Gastrocnemius medialis (tissue), 4 donors: ENCODE data around the gene BICDL1. TPM values are rescaled to one million over a fixed set of nuclear protein-coding genes. Genes with fewer than 3 reads are reported as not detected.

Experiments used
- ATAC-seq, 2 donors: fragments of 150-250 bp; one replicate each; pipeline ENCODE4 v1.9.1; 2016
- DNase-seq, 2 donors: peaks; one replicate each; pipeline ENCODE4 v3.0.0-alpha.2; 2019
- H3K27ac ChIP-seq, 4 donors: fragments of 200-600 bp; sonication (generic); 1 replicate in 1 of 4; 2 replicates in 3 of 4; pipeline ENCODE4 v1.5.1; 2016 to 2018; ENCODE audit warnings: mild to moderate bottlenecking in 2 of 4, moderate library complexity in 1 of 4
- H3K27me3 ChIP-seq, 3 donors: fragments of 200-600 bp; sonication (generic) in 2 of 3; 1 replicate in 1 of 3; 2 replicates in 2 of 3; pipeline versions ENCODE4 v1.5.1 to v1.6.0; 2016 to 2019; ENCODE audit warnings: mild to moderate bottlenecking in 1 of 3, moderate library complexity in 1 of 3
- H3K36me3 ChIP-seq, 2 donors: fragments of 200-600 bp; sonication (generic) in 1 of 2; one replicate each; pipeline ENCODE4 v1.5.1; 2017 to 2018
- H3K4me1 ChIP-seq, 2 donors: fragments of 200-600 bp; sonication (generic) in 1 of 2; one replicate each; pipeline ENCODE4 v1.5.1; 2016 to 2017; ENCODE audit warnings: mild to moderate bottlenecking in 2 of 2
- H3K4me3 ChIP-seq, 4 donors: fragments of 200-600 bp; sonication (generic) in 3 of 4; 1 replicate in 1 of 4; 2 replicates in 3 of 4; pipeline ENCODE4 v1.5.1; 2016 to 2019; ENCODE audit warnings: mild to moderate bottlenecking in 2 of 4
- H3K9me3 ChIP-seq, 3 donors: fragments of 200-600 bp; sonication (generic) in 2 of 3; 1 replicate in 1 of 3; 2 replicates in 2 of 3; pipeline ENCODE4 v1.5.1; 2016 to 2019
- CTCF ChIP-seq, 5 experiments: fragments of 450-650 bp in 3 of 5; fragments of 200-600 bp in 2 of 5; sonication (generic) in 2 of 5; IDR thresholded peaks in 4 of 5; conservative IDR thresholded peaks in 1 of 5; 1 replicate in 4 of 5; 2 replicates in 1 of 5; pipeline ENCODE4 v1.5.1; 2016 to 2019; ENCODE audit warnings: antibody characterized with exemption in 5 of 5, mild to moderate bottlenecking in 3 of 5, moderate library complexity in 3 of 5
- POLR2A ChIP-seq, 2 donors: fragments of 450-650 bp; IDR thresholded peaks; one replicate each; pipeline ENCODE4 v1.6.1; 2017; ENCODE audit warnings: antibody characterized with exemption in 2 of 2, mild to moderate bottlenecking in 2 of 2, moderate library complexity in 2 of 2
- in situ Hi-C, 4 donors: fragments of 200-750 bp; cut with MboI; loops; one replicate each; pipeline versions ENCODE4 v1.15.0 to v1.8.0; 2017; ENCODE audit warnings: low sequenced_read_pairs in 4 of 4
- intact Hi-C: fragments of 100-400 bp; cut with DNase I; formaldehyde crosslinking; loops from one replicate; pipeline ENCODE4 v1.15.1; 2023; ENCODE audit warnings: low total_unique reads
- total RNA-seq, 4 donors: library from RNA; depleted of rRNA; stranded (reverse); fragments of >200 nt; gene quantifications; one replicate each; pipeline versions ENCODE4 v1.1.0 to v1.2.3, GENCODE V29; 2016

Gene BICDL1
- total RNA-seq, 4 donors from 2014 or later, result 0.93 to 1.4 TPM; not detected in 2

- H3K27ac ChIP-seq, result no peak overlapping the region
- intact Hi-C loops, result no loop called here
- TF ChIP-seq POLR2A (IDR thresholded peaks at IDR 0.05) (no peak), CTCF (IDR thresholded peaks at IDR 0.05 in 4 of 5, conservative IDR thresholded peaks at IDR 0.05 in 1 of 5) (no peak)
- no peaks in the 10 kb centered on the region for H3K9me3 ChIP-seq
- ATAC-seq (no peak), DNase-seq (no peak)
- H3K36me3 ChIP-seq, result no peaks in the 10 kb centered on the region
- in situ Hi-C loops, result no loop called here
- H3K4me1 ChIP-seq, result no peaks in the 10 kb centered on the region
- H3K27me3 ChIP-seq, result no peaks in the 10 kb centered on the region
- H3K4me3 ChIP-seq, result no peak overlapping the region
Observed at GRCh38 chr12:120071493-120072020, 82.5 kb downstream of the BICDL1 start.

GRCh38 chr12:120072472-120073249 is 83.6 kb downstream of the BICDL1 start:
- no peaks in the 10 kb centered on the region for H3K36me3 ChIP-seq
- DNase-seq, result no peak
- H3K4me1 ChIP-seq, result no peaks in the 10 kb centered on the region
- no peaks in the 10 kb centered on the region for H3K9me3 ChIP-seq
- intact Hi-C loops, result no loop called here
- no peak overlapping the region for H3K27ac ChIP-seq
- in situ Hi-C loops, result no loop called here
- H3K27me3 ChIP-seq, result no peaks in the 10 kb centered on the region
- no peak overlapping the region for H3K4me3 ChIP-seq
- TF ChIP-seq POLR2A (IDR thresholded peaks at IDR 0.05) (no peak), CTCF (IDR thresholded peaks at IDR 0.05 in 4 of 5, conservative IDR thresholded peaks at IDR 0.05 in 1 of 5) (no peak)
- no peak for ATAC-seq

GRCh38 chr12:120075034-120075616 is 86.1 kb downstream of the BICDL1 start:
- intact Hi-C loops (no loop called here), in situ Hi-C loops (no loop called here)
- Histone ChIP-seq H3K4me3 (no peak overlapping the region), H3K4me1 (no peaks in the 10 kb centered on the region), H3K27ac (no peak overlapping the region), H3K27me3 (no peaks in the 10 kb centered on the region), H3K9me3 (no peaks in the 10 kb centered on the region), H3K36me3 (no peaks in the 10 kb centered on the region)
- no peak for ATAC-seq
- DNase-seq, result no peak
- TF ChIP-seq CTCF (IDR thresholded peaks at IDR 0.05 in 4 of 5, conservative IDR thresholded peaks at IDR 0.05 in 1 of 5), result no peak
- TF ChIP-seq POLR2A (IDR thresholded peaks at IDR 0.05), result no peak

GRCh38 chr12:120076651-120077050 is 87.6 kb downstream of the BICDL1 start:
- Histone ChIP-seq H3K27me3 (no peaks in the 10 kb centered on the region), H3K27ac (no peak overlapping the region), H3K36me3 (no peaks in the 10 kb centered on the region), H3K9me3 (no peaks in the 10 kb centered on the region), H3K4me3 (no peak overlapping the region), H3K4me1 (no peaks in the 10 kb centered on the region)
- TF ChIP-seq POLR2A (IDR thresholded peaks at IDR 0.05) (no peak), CTCF (IDR thresholded peaks at IDR 0.05 in 4 of 5, conservative IDR thresholded peaks at IDR 0.05 in 1 of 5) (no peak)
- intact Hi-C loops, result no loop called here
- DNase-seq, result no peak
- in situ Hi-C loops, result no loop called here
- ATAC-seq, result no peak
